Parathyroid adenoma (tissue), 2 donors: Measurements from ENCODE around the gene DLL4.

Experiments used
- H2AFZ ChIP-seq: fragments of 300-600 bp; sonication (generic); one replicate; pipeline ENCODE4 v1.7.0; 2017; ENCODE audit warnings: antibody characterized with exemption, mild to moderate bottlenecking
- H3K27ac ChIP-seq: fragments of 300-600 bp; sonication (generic); one replicate; pipeline ENCODE4 v1.7.0; 2017
- H3K27me3 ChIP-seq: fragments of 300-600 bp; sonication (generic); one replicate; pipeline ENCODE4 v1.7.0; 2017; ENCODE audit warnings: low read length; ENCODE audit not compliant: control insufficient read depth, insufficient read depth
- H3K36me3 ChIP-seq: fragments of 300-600 bp; sonication (generic); one replicate; pipeline ENCODE4 v1.7.0; 2017; ENCODE audit warnings: low read length; ENCODE audit not compliant: control insufficient read depth, insufficient read depth
- H3K4me1 ChIP-seq: fragments of 300-600 bp; sonication (generic); one replicate; pipeline ENCODE4 v1.7.0; 2017; ENCODE audit warnings: control low read depth
- H3K4me2 ChIP-seq: fragments of 300-600 bp; sonication (generic); one replicate; pipeline ENCODE4 v1.7.0; 2017; ENCODE audit warnings: low read length
- H3K4me3 ChIP-seq: fragments of 300-600 bp; sonication (generic); one replicate; pipeline ENCODE4 v1.7.0; 2017; ENCODE audit warnings: low read depth, low read length
- H3K79me2 ChIP-seq: fragments of 300-600 bp; sonication (generic); one replicate; pipeline ENCODE4 v1.7.0; 2017; ENCODE audit warnings: control low read depth
- H3K9ac ChIP-seq: fragments of 300-600 bp; sonication (generic); one replicate; pipeline ENCODE4 v1.7.0; 2017; ENCODE audit warnings: mild to moderate bottlenecking
- H3K9me3 ChIP-seq: fragments of 300-600 bp; sonication (generic); one replicate; pipeline ENCODE4 v1.7.0; 2017; ENCODE audit warnings: low read length; ENCODE audit not compliant: control insufficient read depth
- CTCF ChIP-seq: fragments of 300-600 bp; sonication (generic); IDR thresholded peaks from one replicate; pipeline ENCODE4 v1.7.0; 2017; ENCODE audit warnings: antibody characterized with exemption, mild to moderate bottlenecking
- donor health status: primary hyperparathyroidism.

The DLL4 gene

DNA sequence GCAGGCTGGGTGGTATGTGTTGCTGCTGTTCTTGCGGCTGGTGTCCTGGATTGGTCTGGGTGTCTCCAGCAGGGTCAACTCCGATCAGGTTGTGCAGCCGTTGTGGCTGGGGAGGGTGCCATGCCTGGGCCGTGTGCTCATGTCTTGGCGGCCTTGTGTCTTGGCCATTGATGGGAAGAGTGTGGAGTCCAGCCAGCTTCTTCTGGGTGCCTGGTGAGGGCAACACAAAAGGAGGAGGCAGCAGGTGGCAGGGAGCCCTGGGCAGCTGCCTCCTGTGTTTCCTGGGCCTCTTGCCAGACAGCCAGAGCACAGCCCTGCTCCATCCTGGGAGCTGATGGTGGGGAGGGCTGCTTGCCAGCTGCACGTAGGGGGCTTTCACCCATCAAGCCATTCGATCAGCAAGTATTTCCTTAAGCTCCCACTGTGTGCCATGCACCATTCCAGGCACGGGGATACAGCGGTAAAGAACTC, 28.5 kb downstream of the DLL4 start:
- H3K4me1 ChIP-seq: peaks cover 4% of the 10 kb centered on the region
- H3K4me2 ChIP-seq: no peak overlapping the region
- no peak overlapping the region for H3K27ac ChIP-seq
- no peak overlapping the region for H3K4me3 ChIP-seq
- H2AFZ ChIP-seq: no peak overlapping the region
- H3K9ac ChIP-seq: no peak overlapping the region
- H3K36me3 ChIP-seq: no peaks in the 10 kb centered on the region
- TF ChIP-seq CTCF: no peak
- H3K27me3 ChIP-seq: no peaks in the 10 kb centered on the region
- no peaks in the 10 kb centered on the region for H3K79me2 ChIP-seq
- H3K9me3 ChIP-seq: no peaks in the 10 kb centered on the region

DNA sequence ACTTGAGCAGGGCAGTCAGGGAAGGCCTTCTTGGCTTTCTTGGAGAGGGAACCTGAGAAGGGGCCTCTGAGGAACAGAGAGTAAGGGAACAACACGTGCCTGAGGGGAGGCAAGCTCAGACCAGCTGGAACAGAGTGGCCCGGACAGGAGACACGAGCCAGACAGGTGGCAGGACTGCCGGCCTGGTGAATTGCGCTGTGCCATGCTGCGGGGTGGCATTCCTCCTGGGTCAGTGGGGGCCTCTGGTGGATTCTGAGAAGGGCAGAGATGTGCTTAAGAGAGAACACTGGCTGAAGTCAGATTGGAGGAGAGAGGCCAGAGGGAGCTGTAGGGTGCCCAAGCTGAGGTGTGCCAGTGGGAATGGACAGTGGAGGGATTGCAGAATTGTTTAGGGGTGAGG, 29.0 kb downstream of the DLL4 start:
- no peaks in the 10 kb centered on the region for H3K9me3 ChIP-seq
- no peak overlapping the region for H3K4me3 ChIP-seq
- no peaks in the 10 kb centered on the region for H3K27me3 ChIP-seq
- H3K27ac ChIP-seq: no peak overlapping the region
- no peak overlapping the region for H3K4me2 ChIP-seq
- no peak overlapping the region for H2AFZ ChIP-seq
- no peaks in the 10 kb centered on the region for H3K79me2 ChIP-seq
- no peak overlapping the region for H3K9ac ChIP-seq
- H3K4me1 ChIP-seq: peaks cover 4% of the 10 kb centered on the region
- no peaks in the 10 kb centered on the region for H3K36me3 ChIP-seq
- TF ChIP-seq CTCF: no peak

GRCh38 chr15:40958723-40959122, 29.6 kb downstream of the DLL4 start:
- Histone ChIP-seq H3K79me2 (no peaks in the 10 kb centered on the region), H3K36me3 (no peaks in the 10 kb centered on the region), H3K9ac (no peak overlapping the region), H3K4me2 (no peak overlapping the region), H3K4me3 (no peak overlapping the region), H3K27me3 (no peaks in the 10 kb centered on the region), H3K4me1 (peaks cover 4% of the 10 kb centered on the region), H3K27ac (no peak overlapping the region), H3K9me3 (no peaks in the 10 kb centered on the region), H2AFZ (no peak overlapping the region)
- TF ChIP-seq CTCF: no peak

- no peak overlapping the region for H3K27ac ChIP-seq
- H3K4me3 ChIP-seq: no peak overlapping the region
- no peaks in the 10 kb centered on the region for H3K9me3 ChIP-seq
Measured at GRCh38 chr15:40959331-40960141, 30.4 kb downstream of the DLL4 start.

More at GRCh38 chr15:40959331-40960141, 30.4 kb downstream of the DLL4 start:
- Histone ChIP-seq H3K36me3 (no peaks in the 10 kb centered on the region), H3K4me2 (no peak overlapping the region), H3K27me3 (no peaks in the 10 kb centered on the region), H2AFZ (no peak overlapping the region), H3K9ac (no peak overlapping the region), H3K4me1 (peaks cover 4% of the 10 kb centered on the region), H3K79me2 (no peaks in the 10 kb centered on the region)
- no peak for TF ChIP-seq CTCF
